Thyroid gland (tissue), 4 donors: ENCODE results near the gene UBAP1.

Experiments used
- CTCF ChIP-seq, 6 experiments: fragments of 200-600 bp in 3 of 6; fragments of 450-650 bp in 3 of 6; sonication (generic) in 3 of 6; IDR thresholded peaks; one replicate each; pipeline ENCODE4 v1.5.1; 2016 to 2019; ENCODE audit warnings: antibody characterized with exemption in 6 of 6, mild to moderate bottlenecking in 2 of 6, inconsistent platforms in 1 of 6, moderate library complexity in 1 of 6
- POLR2A ChIP-seq, 2 donors: fragments of 450-650 bp; IDR thresholded peaks; one replicate each; pipeline ENCODE4 v1.6.1; 2017; ENCODE audit warnings: antibody characterized with exemption in 2 of 2, mild to moderate bottlenecking in 2 of 2, moderate library complexity in 1 of 2

- no peak for TF ChIP-seq CTCF (IDR thresholded peaks at IDR 0.05)
- TF ChIP-seq POLR2A (IDR thresholded peaks at IDR 0.05) = no peak
Observed at GRCh38 chr9:34224349-34224748, 45.5 kb downstream of the UBAP1 start.
